Mucosa of rectum (tissue), 2 donors: Measurements from ENCODE around the gene MYCBP2.
"Not testable (repeated sequence)": the region's sequence is repeated elsewhere in the genome, so short reads cannot be mapped to it uniquely, and the experiment has no call there.

Experiments
- H3K27ac ChIP-seq, 2 donors: one replicate each; pipeline ENCODE4 v1.7.0; 2013; ENCODE audit warnings: inconsistent platforms in 2 of 2, low read depth in 2 of 2, low read length in 2 of 2
- H3K27me3 ChIP-seq, 2 donors: one replicate each; pipeline ENCODE4 v1.7.0; 2013; ENCODE audit warnings: low read length in 2 of 2; ENCODE audit not compliant: control insufficient read depth in 2 of 2, insufficient read depth in 2 of 2
- H3K36me3 ChIP-seq, 2 donors: one replicate each; pipeline ENCODE4 v1.7.0; 2013; ENCODE audit warnings: low read length in 2 of 2; ENCODE audit not compliant: control insufficient read depth in 2 of 2, insufficient read depth in 2 of 2
- H3K4me1 ChIP-seq, 2 donors: one replicate each; pipeline ENCODE4 v1.7.0; 2013; ENCODE audit warnings: low read length in 2 of 2, mild to moderate bottlenecking in 1 of 2; ENCODE audit not compliant: control insufficient read depth in 2 of 2, insufficient read depth in 2 of 2
- H3K4me3 ChIP-seq, 2 donors: one replicate each; pipeline ENCODE4 v1.7.0; 2013; ENCODE audit warnings: low read length in 2 of 2
- H3K9ac ChIP-seq, 2 donors: one replicate each; pipeline ENCODE4 v1.7.0; 2013; ENCODE audit warnings: low read length in 2 of 2, low read depth in 1 of 2, mild to moderate bottlenecking in 1 of 2
- H3K9me3 ChIP-seq, 2 donors: one replicate each; pipeline ENCODE4 v1.7.0; 2013; ENCODE audit warnings: low read length in 2 of 2; ENCODE audit not compliant: control insufficient read depth in 2 of 2
- donor health status: healthy.
- donor health status: Normal muscosa, but diverticular disease.

The MYCBP2 gene

GRCh38 chr13:77274126-77274525 is 52.8 kb downstream of the MYCBP2 start:
- Histone ChIP-seq H3K27ac (no peak overlapping the region), H3K9me3 (no peaks in the 10 kb centered on the region), H3K9ac (no peak overlapping the region), H3K27me3 (no peaks in the 10 kb centered on the region), H3K36me3 (peaks cover 14 to 18% of the 10 kb centered on the region in 2 donors), H3K4me1 (no peaks in the 10 kb centered on the region), H3K4me3 (no peak overlapping the region)

GRCh38 chr13:77269141-77269540 is 57.8 kb downstream of the MYCBP2 start:
- Histone ChIP-seq H3K4me3 (no peak overlapping the region), H3K27ac (no peak overlapping the region), H3K4me1 (no peaks in the 10 kb centered on the region), H3K9ac (no peak overlapping the region), H3K9me3 (no peaks in the 10 kb centered on the region), H3K36me3 (peaks cover 19 to 21% of the 10 kb centered on the region in 2 donors), H3K27me3 (no peaks in the 10 kb centered on the region)

- Histone ChIP-seq H3K27ac (no peak overlapping the region), H3K9me3 (no peaks in the 10 kb centered on the region), H3K36me3 (peaks cover 19% of the 10 kb centered on the region in 2 donors), H3K4me3 (no peak overlapping the region), H3K4me1 (no peaks in the 10 kb centered on the region), H3K9ac (no peak overlapping the region), H3K27me3 (no peaks in the 10 kb centered on the region)
Measured at GRCh38 chr13:77267362-77267761, 59.5 kb downstream of the MYCBP2 start.

GRCh38 chr13:77265336-77265735 is 61.6 kb downstream of the MYCBP2 start:
- H3K4me3 ChIP-seq: no peak overlapping the region
- H3K27me3 ChIP-seq: no peaks in the 10 kb centered on the region
- H3K36me3 ChIP-seq: peaks cover 12 to 18% of the 10 kb centered on the region in 2 donors
- H3K9ac ChIP-seq: no peak overlapping the region
- no peaks in the 10 kb centered on the region for H3K4me1 ChIP-seq
- no peaks in the 10 kb centered on the region for H3K9me3 ChIP-seq
- no peak overlapping the region for H3K27ac ChIP-seq

- no peak overlapping the region for H3K4me3 ChIP-seq
- H3K27me3 ChIP-seq: no peaks in the 10 kb centered on the region
- H3K4me1 ChIP-seq: no peaks in the 10 kb centered on the region
- H3K9me3 ChIP-seq: no peaks in the 10 kb centered on the region
- H3K27ac ChIP-seq: no peak overlapping the region
- no peak overlapping the region for H3K9ac ChIP-seq
- H3K36me3 ChIP-seq: peaks cover 11 to 14% of the 10 kb centered on the region in 2 donors
Measured at GRCh38 chr13:77262198-77262597, 64.7 kb downstream of the MYCBP2 start.

GRCh38 chr13:77250975-77251374 is 75.9 kb downstream of the MYCBP2 start:
- Histone ChIP-seq H3K27me3 (no peaks in the 10 kb centered on the region), H3K9me3 (no peaks in the 10 kb centered on the region), H3K27ac (no peak overlapping the region), H3K9ac (no peak overlapping the region), H3K36me3 (peaks cover 3 to 9% of the 10 kb centered on the region in 2 donors), H3K4me1 (no peaks in the 10 kb centered on the region), H3K4me3 (no peak overlapping the region)

GRCh38 chr13:77245224-77245623 is 81.7 kb downstream of the MYCBP2 start:
- H3K4me1 ChIP-seq, H3K27me3 ChIP-seq, H3K27ac ChIP-seq, H3K9me3 ChIP-seq, H3K36me3 ChIP-seq, H3K4me3 ChIP-seq, H3K9ac ChIP-seq: not testable (repeated sequence)

- no peak overlapping the region for H3K4me3 ChIP-seq
- no peak overlapping the region for H3K27ac ChIP-seq
- no peak overlapping the region for H3K9ac ChIP-seq
- H3K4me1 ChIP-seq: no peaks in the 10 kb centered on the region
- no peaks in the 10 kb centered on the region for H3K27me3 ChIP-seq
- peaks cover 11% of the 10 kb centered on the region in 2 donors for H3K36me3 ChIP-seq
- H3K9me3 ChIP-seq: no peaks in the 10 kb centered on the region
Measured at GRCh38 chr13:77239312-77239711, 87.6 kb downstream of the MYCBP2 start.

GRCh38 chr13:77235456-77236022 is 91.4 kb downstream of the MYCBP2 start:
- Histone ChIP-seq H3K27me3 (no peaks in the 10 kb centered on the region), H3K9ac (no peak overlapping the region), H3K36me3 (peaks cover 6 to 7% of the 10 kb centered on the region in 2 donors), H3K9me3 (no peaks in the 10 kb centered on the region), H3K27ac (no peak overlapping the region), H3K4me3 (no peak overlapping the region), H3K4me1 (no peaks in the 10 kb centered on the region)

- no peak overlapping the region for H3K4me3 ChIP-seq
- H3K9me3 ChIP-seq: no peaks in the 10 kb centered on the region
- H3K9ac ChIP-seq: no peak overlapping the region
- H3K27ac ChIP-seq: no peak overlapping the region
- H3K27me3 ChIP-seq: no peaks in the 10 kb centered on the region
- no peaks in the 10 kb centered on the region for H3K4me1 ChIP-seq
- H3K36me3 ChIP-seq: peaks cover 3 to 4% of the 10 kb centered on the region in 2 donors
Measured at GRCh38 chr13:77233159-77233558, 93.7 kb downstream of the MYCBP2 start.

- Histone ChIP-seq H3K4me3 (no peak overlapping the region), H3K27me3 (no peaks in the 10 kb centered on the region), H3K36me3 (peaks cover 2 to 3% of the 10 kb centered on the region in 2 donors), H3K9me3 (no peaks in the 10 kb centered on the region), H3K9ac (no peak overlapping the region), H3K27ac (no peak overlapping the region), H3K4me1 (no peaks in the 10 kb centered on the region)
Measured at GRCh38 chr13:77230560-77230959, 96.3 kb downstream of the MYCBP2 start.
